Epidermal melanocyte (primary cell): ENCODE measurements around the gene ALPG.

Experiments
- DNase-seq: peaks from one replicate; pipeline ENCODE4 v3.0.0; 2011; ENCODE audit warnings: low spot score; ENCODE audit not compliant: insufficient read length

Gene ALPG

DNA sequence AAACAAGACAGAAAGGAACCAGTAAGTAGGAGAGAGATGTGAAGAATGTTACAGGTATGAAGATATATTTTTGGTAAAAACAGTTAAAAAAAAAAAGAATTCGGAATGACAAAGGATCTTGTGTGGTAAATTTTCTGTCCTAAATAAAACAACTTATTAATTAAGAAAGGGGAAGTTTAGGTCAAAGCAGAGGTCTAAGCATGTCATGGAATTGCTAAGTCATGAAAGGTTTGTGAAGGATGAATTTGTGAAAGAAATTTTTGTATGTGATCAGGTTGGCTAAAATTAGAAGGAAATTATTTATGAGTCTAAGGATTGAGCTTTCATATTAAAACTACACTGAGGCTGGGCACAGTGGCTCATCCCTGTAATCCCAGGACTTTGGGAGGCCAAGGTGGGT is 11.1 kb upstream of the ALPG start:
- DNase-seq, result no peak

- no peak for DNase-seq
Measured at GRCh38 chr2:232396683-232397082, 10.0 kb upstream of the ALPG start.

DNA sequence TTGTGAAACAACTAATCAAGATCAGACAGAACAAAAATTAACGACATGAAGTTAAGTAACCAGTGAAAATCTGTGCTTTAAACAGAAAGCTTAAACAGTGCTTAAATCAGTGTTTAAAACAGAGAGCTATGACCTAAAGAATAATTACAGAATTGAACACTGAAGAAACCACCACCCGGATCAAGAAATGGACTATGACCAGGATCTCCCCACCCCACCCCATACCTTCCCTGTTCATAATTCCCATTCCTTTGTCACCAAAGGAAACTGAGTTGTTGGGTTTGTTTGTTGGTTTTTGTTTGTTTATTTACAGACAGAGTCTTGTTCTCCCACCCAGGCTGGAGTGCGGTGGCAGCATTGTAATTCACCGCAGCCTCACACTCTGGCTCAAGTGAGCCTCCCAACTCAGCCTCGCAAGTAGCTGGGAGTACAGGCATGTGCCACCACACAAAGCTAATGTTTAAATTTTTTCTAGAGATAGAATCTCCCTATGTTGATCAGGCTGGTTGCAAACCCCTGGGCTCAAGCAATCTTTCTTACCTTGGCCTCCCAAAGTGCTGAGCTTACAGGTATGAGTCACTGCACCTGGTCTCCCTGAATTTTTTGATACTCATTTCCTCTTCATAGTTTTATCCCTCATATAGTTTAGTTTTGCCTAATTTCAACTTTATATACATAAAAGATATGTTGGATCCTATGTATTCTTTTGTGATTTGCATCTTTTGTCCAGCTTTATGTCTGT is 8.2 kb upstream of the ALPG start:
- DNase-seq, result no peak

- DNase-seq, result no peak
Measured at GRCh38 chr2:232400256-232401015, 6.2 kb upstream of the ALPG start.

GRCh38 chr2:232402518-232402917 is 4.1 kb upstream of the ALPG start:
- DNase-seq, result no peak

- peak; percentile 9 for DNase-seq
Measured at GRCh38 chr2:232405943-232406510, 617 bp upstream of the ALPG start.

DNA sequence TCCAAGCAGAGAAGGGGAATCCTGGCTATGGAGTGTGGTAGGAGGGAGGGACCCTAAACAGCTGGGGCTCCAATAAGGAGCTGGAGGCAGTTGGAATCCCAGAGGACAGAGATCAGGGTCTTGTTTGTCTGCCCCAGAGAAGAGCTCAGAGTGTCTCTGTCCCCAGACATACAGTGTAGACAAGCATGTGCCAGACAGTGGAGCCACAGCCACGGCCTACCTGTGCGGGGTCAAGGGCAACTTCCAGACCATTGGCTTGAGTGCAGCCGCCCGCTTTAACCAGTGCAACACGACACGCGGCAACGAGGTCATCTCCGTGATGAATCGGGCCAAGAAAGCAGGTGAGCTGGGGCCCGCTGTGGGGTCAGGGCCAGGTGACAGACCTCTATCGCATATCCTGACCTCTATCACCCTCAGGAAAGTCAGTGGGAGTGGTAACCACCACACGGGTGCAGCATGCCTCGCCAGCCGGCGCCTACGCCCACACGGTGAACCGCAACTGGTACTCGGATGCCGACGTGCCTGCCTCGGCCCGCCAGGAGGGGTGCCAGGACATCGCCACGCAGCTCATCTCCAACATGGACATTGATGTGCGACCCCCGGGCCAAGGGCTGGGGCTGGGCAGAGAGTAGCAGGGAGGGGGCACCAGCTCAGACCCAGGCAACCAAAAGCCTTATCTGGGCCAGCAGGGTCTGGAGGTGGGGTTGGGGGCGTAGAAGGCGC is 945 bp downstream of the ALPG start:
- peak; percentile 1 for DNase-seq

GRCh38 chr2:232408269-232408668 is 1.6 kb downstream of the ALPG start:
- DNase-seq, result peak; percentile 3

DNA sequence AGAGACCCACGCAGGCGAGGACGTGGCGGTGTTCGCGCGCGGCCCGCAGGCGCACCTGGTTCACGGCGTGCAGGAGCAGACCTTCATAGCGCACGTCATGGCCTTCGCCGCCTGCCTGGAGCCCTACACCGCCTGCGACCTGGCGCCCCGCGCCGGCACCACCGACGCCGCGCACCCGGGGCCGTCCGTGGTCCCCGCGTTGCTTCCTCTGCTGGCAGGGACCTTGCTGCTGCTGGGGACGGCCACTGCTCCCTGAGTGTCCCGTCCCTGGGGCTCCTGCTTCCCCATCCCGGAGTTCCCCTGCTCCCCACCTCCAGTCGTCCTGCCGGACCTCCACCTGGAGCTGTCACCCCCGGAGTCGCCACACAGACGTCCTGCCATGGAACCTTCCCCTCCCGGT is 3.0 kb downstream of the ALPG start:
- DNase-seq, result peak; percentile 5

GRCh38 chr2:232410238-232410900 is 3.7 kb downstream of the ALPG start:
- DNase-seq, result peak; percentile 9

GRCh38 chr2:232411901-232412629 is 5.4 kb downstream of the ALPG start:
- DNase-seq, result peak; percentile 4

GRCh38 chr2:232412986-232413385 is 6.3 kb downstream of the ALPG start:
- peak; percentile 12 for DNase-seq

DNA sequence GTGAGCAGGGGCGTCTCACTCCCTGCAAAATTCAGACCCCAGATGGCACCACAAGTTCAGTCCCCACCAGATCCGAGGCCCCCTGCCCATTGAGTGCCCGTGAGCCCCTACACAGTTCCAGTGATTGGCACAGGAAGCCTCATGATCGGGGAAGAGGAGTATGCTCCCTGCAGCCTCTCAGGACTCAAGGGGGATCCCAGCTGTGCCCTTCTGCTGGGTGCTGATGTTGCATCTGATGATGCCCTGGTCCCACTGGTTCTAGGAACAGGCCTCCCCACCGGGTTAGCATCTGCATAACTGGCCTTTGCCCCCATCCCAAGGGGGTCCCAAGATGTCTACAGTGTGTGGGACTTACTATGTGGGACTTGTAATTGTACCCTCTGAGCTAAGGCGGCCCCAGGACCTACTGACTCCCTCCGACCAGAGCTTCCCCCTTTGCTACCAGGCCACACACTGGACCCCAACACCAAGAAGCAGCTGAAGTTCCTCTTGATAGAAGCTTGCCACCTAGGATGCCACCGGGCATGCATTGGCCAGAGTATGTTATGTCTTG is 8.6 kb downstream of the ALPG start:
- peak; percentile 2 for DNase-seq

DNA sequence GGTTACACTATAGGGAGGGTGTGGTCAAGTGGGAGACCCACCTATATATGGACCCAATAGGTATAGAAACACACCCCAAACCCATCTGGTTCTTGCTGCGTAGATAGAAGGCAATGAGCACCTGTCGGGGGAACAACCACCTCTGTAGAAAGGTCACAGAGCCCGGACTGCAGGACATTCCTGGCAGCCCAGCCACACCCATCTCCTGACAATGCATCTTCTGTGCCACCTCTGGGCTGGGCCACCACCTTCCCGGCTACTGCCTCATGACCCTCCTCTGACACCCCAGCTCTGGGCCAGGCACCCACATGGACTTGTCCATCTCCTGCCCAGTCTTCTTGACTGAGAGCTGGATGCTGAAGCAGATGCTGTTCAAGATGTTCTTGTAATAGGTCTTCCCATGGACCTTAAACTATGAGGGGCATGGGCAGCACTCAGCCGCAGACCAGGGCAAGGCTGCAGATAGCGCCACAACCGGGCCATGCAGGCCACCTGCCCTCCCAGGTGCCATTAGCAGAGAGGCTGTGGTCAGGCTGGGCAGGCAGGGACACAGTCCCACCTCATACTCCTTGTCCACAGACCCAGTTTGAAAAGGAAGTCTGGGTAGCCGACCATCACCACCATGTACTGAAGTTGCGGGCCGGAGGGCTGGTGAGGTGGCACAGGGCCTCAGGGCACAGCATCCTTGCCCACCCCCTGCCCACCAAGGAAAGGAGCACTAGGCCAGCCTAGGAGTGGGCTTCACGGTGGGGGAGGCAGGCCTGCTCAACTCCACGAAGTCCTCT is 9.3 kb downstream of the ALPG start:
- peak; percentile 5 for DNase-seq

DNA sequence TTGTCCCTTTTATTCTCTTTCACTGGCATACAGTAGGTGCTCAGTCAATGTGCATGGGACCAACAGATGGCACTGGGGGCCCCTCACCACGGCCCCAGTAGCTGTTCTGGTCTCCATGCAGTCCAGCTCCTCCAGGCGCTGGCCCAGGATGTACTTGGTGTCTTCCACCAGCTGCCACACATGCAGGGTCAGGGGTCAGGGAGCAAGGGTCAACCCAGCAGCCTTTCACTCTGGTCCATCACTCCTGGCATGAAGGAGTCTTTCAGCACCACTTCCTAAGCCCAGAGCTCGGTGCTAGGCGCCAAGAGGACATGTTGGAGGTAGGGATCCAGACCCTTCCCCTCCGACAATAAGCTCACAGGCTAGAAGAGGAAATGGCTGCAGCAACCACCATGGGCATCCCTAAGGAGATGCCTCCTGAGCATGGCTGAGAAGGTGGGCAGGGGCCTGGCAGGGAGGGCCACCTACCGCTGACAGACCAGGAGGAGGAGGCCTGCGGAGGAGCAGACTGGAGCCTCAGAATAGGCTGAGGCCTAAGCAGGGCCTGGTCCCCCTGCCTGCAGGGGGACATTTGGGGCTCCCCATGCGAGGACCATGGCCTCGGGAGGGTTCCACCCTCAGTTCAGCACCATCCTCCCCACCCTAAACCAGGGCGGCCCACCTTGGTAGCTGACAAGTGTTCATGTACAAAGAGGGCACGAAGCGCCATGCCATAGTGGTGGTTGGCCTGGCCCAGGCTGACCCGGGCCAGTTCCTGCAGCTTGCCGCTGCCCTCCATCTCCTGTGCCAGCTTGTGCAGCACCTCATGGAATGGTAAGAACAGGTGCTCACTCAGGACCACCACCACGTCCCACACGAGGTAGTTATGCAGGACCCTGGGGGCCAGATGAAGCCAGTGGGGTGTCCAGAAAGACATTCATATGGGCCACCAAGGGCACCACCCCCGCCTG is 10.2 kb downstream of the ALPG start:
- DNase-seq, result peak; percentile 7

- DNase-seq, result peak; percentile 11
Measured at GRCh38 chr2:232417489-232417888, 10.8 kb downstream of the ALPG start.

GRCh38 chr2:232418056-232418455 is 11.4 kb downstream of the ALPG start:
- DNase-seq, result no peak

- DNase-seq, result peak; percentile 18
Measured at GRCh38 chr2:232418466-232419244, 12.0 kb downstream of the ALPG start.
